ENCODE results near the gene MASTL.
"Not testable (repeated sequence)": the region's sequence is repeated elsewhere in the genome, so short reads cannot be mapped to it uniquely, and the experiment has no call there.

Gene MASTL

GRCh38 chr10:27155066-27155754 lies at the start of gene MASTL:
TSS of gene MASTL (plus strand) at chr10:27155352. CDS start at chr10:27155427, 75 bp downstream.
- DNase-seq: peak; percentile 96

GRCh38 chr10:27108165-27108564 lies 47.0 kb upstream of the MASTL start:
- no peak for DNase-seq

- DNase-seq: no peak
These were observed 20.8 kb upstream of the MASTL start for GRCh38 chr10:27134371-27134770.

GRCh38 chr10:27138277-27138676 lies 16.9 kb upstream of the MASTL start:
- DNase-seq: no peak

- DNase-seq: no peak
These were observed 11.5 kb upstream of the MASTL start for GRCh38 chr10:27143686-27144085.

- DNase-seq: no peak
These were observed 9.2 kb upstream of the MASTL start for GRCh38 chr10:27145937-27146336.

- DNase-seq: no peak
These were observed 7.5 kb upstream of the MASTL start for GRCh38 chr10:27147701-27148100.

- DNase-seq: no peak
These were observed 4.9 kb upstream of the MASTL start for GRCh38 chr10:27150261-27150660.

GRCh38 chr10:27152687-27153086 lies 2.5 kb upstream of the MASTL start:
- DNase-seq: no peak

- no peak for DNase-seq
These were observed 1.8 kb upstream of the MASTL start for GRCh38 chr10:27153329-27153728.

- DNase-seq: no peak
These were observed 1.3 kb upstream of the MASTL start for GRCh38 chr10:27153845-27154193.

- not testable (repeated sequence) for DNase-seq
These were observed 1.4 kb downstream of the MASTL start for GRCh38 chr10:27156566-27156965.

- no peak for DNase-seq
These were observed 2.0 kb downstream of the MASTL start for GRCh38 chr10:27157150-27157549.

- DNase-seq: no peak
These were observed 3.3 kb downstream of the MASTL start for GRCh38 chr10:27158421-27158820.

GRCh38 chr10:27169849-27170248 lies 14.7 kb downstream of the MASTL start:
- DNase-seq: no peak

- DNase-seq: no peak
These were observed 33.1 kb downstream of the MASTL start for GRCh38 chr10:27188259-27188658.

GRCh38 chr10:27188897-27189296 lies 33.7 kb downstream of the MASTL start:
- no peak for DNase-seq

GRCh38 chr10:27190508-27190907 lies 35.4 kb downstream of the MASTL start:
- DNase-seq: no peak

- peak; percentile 82 for DNase-seq
These were observed 37.1 kb downstream of the MASTL start for GRCh38 chr10:27192284-27192683.

- no peak for DNase-seq
These were observed 42.9 kb downstream of the MASTL start for GRCh38 chr10:27197980-27198620.

GRCh38 chr10:27203806-27204205 lies 48.7 kb downstream of the MASTL start:
- DNase-seq: no peak

GRCh38 chr10:27207350-27207749 lies 52.2 kb downstream of the MASTL start:
- no peak for DNase-seq

- no peak for DNase-seq
These were observed 68.8 kb downstream of the MASTL start for GRCh38 chr10:27223964-27224363.

GRCh38 chr10:27225011-27225590 lies 69.9 kb downstream of the MASTL start:
- no peak for DNase-seq

All from islet precursor cell (in vitro differentiated cells).